ENCODE results near the gene SERP2.

- TF ChIP-seq CTCF (IDR thresholded peaks at IDR 0.05; ENCODE audit: insufficient read depth, low read depth, low read length), result no peak
- TF ChIP-seq EZH2 (IDR thresholded peaks at IDR 0.05; ENCODE audit: insufficient read depth, low read length), result no peak
These were observed 42.7 kb downstream of the SERP2 start for GRCh38 chr13:44416301-44416700.
